Activated CD4-positive, alpha-beta T cell treated with anti-CD3 and anti-CD28 coated beads, Interleukin-2, amount 10 ng/mL, durations not matched to agents 24 days and 14 days (primary cell): ENCODE measurements around the gene FRMD4A. TPM values are rescaled to one million over a fixed set of nuclear protein-coding genes. Genes with fewer than 3 reads are reported as not detected.
"Not testable (repeated sequence)": the region's sequence is repeated elsewhere in the genome, so short reads cannot be mapped to it uniquely, and the experiment has no call there.

ENCODE experiments used
- DNase-seq: peaks from one replicate; pipeline ENCODE4 v3.0.0; 2022
- H3K27ac Mint-ChIP-seq: one replicate; pipeline ENCODE4 v1.8.0; 2022; ENCODE audit warnings: mild to moderate bottlenecking, mixed read lengths
- H3K27me3 Mint-ChIP-seq: one replicate; pipeline ENCODE4 v1.8.0; 2022; ENCODE audit warnings: mixed read lengths
- H3K36me3 Mint-ChIP-seq: one replicate; pipeline ENCODE4 v1.8.0; 2022; ENCODE audit warnings: low read depth, mild to moderate bottlenecking, mixed read lengths
- H3K4me1 Mint-ChIP-seq: one replicate; pipeline ENCODE4 v1.8.0; 2021; ENCODE audit warnings: mixed read lengths
- H3K4me3 Mint-ChIP-seq: one replicate; pipeline ENCODE4 v1.8.0; 2022; ENCODE audit warnings: mild to moderate bottlenecking, moderate library complexity, mixed read lengths
- H3K9me3 Mint-ChIP-seq: one replicate; pipeline ENCODE4 v1.8.0; 2021; ENCODE audit warnings: mixed read lengths
- intact Hi-C: fragments of 100-400 bp; cut with micrococcal nuclease; formaldehyde crosslinking; loops from one replicate; pipeline ENCODE4 v1.15.1; 2023
- total RNA-seq: library from RNA; stranded (reverse); gene quantifications from 2 replicates; pipeline ENCODE4 v1.2.3, GENCODE V29; 2022

The FRMD4A gene
- total RNA-seq, 1 donor from 2014 or later, result 0.98 TPM

DNA sequence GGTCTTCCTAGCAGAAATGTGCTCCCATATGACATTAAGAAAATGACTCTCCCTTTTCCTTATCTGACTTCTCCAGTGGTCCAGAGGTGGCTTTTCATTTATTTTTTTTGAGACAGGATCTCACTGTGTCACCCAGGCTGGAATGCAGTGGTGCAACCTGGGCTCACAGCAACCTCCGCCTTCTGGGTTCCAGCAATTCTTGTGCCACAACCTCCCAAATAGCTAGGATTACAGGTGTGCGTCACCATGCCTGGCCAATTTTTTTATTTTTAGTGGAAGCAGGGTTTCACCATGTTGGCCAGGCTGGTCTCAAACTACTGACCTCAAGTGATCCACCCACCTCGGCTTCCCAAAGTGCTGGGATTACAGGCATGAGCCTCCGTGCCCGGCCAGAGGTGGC, 563.6 kb downstream of the FRMD4A start:
- H3K36me3 Mint-ChIP-seq, DNase-seq, H3K27ac Mint-ChIP-seq, H3K27me3 Mint-ChIP-seq, intact Hi-C loops, H3K9me3 Mint-ChIP-seq, H3K4me3 Mint-ChIP-seq, H3K4me1 Mint-ChIP-seq: not testable (repeated sequence)

DNA sequence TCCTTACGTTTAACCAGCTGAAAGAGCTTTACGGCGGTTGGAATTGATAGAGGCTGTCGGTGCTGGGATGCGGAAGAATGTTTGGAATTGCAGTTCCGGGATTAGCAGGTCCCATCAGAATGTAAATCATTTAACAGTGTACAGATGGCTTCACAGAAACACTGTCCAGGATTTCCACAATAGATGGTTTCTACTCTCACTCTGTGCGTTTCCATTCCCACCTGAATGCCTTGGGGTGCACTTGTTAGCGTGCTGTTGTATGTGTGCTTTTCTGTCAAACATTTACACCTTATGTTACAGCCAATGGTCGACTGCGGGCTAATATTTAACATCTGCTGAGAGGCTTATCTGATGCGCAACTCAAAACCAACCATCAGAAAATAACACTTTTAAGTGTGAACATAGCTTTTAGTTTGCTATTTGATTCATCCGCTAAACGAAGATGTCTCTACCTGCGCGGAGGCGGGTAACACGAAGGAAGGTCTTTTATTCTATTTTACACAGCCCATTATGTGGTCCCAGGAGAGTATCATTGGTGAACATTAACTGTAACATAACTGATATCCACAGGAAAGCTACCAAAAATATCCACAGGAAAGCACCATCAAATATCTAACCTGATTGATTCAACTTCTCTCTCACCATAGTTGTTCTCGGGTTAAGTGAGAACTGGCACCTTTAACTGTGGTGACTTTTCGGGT, 564.9 kb downstream of the FRMD4A start:
- H3K4me3 Mint-ChIP-seq, result no peak overlapping the region
- DNase-seq, result no peak
- H3K27me3 Mint-ChIP-seq, result no peaks in the 10 kb centered on the region
- H3K27ac Mint-ChIP-seq, result no peak overlapping the region
- intact Hi-C loops, result no loop called here
- H3K36me3 Mint-ChIP-seq, result no peaks in the 10 kb centered on the region
- H3K4me1 Mint-ChIP-seq, result no peaks in the 10 kb centered on the region
- H3K9me3 Mint-ChIP-seq, result no peaks in the 10 kb centered on the region

DNA sequence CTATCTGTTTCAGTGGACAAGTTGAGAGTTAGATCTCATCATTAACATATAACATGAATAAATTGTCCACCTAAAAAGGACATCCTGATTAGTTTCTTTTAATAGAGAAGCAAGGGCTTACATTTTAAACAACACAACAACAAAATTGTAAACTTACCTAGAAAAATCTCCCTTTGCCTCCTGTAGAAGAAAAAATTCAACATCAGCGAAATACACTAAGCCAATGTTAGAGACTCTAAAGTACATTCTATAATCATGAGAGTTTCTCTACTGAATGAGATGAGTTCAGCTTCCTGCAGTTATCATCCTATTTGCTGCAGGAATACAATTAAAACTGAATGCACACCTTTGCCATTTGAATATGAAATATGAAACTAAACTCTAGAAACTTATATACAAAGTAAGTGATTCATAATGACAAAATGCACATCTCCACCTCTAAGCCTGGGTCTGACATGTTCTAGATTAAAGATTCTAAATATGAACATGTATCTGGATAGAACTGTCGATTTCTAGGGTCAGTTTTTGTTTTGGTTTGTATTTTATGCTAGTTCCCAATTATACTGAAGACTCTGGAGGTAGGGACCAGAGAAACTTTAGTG, 569.1 kb downstream of the FRMD4A start:
- Mint-ChIP-seq H3K27me3 (peaks cover 3% of the 10 kb centered on the region), H3K9me3 (no peaks in the 10 kb centered on the region), H3K4me3 (no peak overlapping the region), H3K36me3 (no peaks in the 10 kb centered on the region), H3K4me1 (peaks cover 2% of the 10 kb centered on the region), H3K27ac (no peak overlapping the region)
- DNase-seq, result no peak
- intact Hi-C loops, result no loop called here

DNA sequence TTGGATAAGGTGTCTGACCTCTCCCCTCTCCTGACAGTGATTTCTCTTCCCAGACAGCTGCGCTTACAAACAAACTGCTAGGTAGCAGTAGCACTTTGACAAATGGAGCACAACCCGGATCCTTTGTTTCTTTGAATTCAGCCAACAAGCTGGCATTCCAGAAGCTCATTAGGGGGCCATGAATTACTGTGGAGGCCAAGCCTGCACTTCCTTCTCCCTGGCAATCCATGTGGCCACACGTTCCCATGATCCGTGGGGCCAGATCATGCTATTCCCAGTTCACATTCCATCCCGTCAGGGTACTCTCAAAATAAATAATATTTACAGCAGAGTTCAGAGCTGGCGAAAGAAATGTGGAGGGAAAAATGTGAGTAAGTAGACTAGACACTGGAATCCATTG, 571.6 kb downstream of the FRMD4A start:
- H3K4me3 Mint-ChIP-seq, result no peak overlapping the region
- intact Hi-C loops, result no loop called here

DNA sequence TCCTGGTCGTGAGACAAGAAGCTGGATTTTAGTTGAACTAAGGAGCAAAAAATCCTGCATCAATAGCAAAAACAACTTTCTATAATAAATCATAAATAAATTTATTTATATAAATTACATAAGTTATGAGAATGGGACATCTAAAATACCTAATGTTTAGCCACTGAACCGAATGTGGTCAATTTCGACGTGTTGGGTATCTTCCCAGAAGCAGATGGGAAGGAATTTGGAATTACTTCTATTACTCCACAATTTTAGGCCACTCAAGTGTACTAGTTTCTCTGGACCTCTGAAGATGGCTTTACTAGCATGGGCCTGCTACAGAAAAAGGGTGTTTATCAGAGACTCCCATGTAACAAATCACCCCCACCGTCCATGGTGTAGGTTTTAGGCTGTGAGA, 572.0 kb downstream of the FRMD4A start:
- no peak overlapping the region for H3K4me3 Mint-ChIP-seq
- intact Hi-C loops, result no loop called here

More for the DNA sequence above, 571.6 kb downstream of the FRMD4A start:
- H3K27me3 Mint-ChIP-seq, result peaks cover 10% of the 10 kb centered on the region
- no peaks in the 10 kb centered on the region for H3K36me3 Mint-ChIP-seq
- no peak for DNase-seq
- no peak overlapping the region for H3K27ac Mint-ChIP-seq
- peaks cover 2% of the 10 kb centered on the region for H3K4me1 Mint-ChIP-seq
- no peaks in the 10 kb centered on the region for H3K9me3 Mint-ChIP-seq

DNA sequence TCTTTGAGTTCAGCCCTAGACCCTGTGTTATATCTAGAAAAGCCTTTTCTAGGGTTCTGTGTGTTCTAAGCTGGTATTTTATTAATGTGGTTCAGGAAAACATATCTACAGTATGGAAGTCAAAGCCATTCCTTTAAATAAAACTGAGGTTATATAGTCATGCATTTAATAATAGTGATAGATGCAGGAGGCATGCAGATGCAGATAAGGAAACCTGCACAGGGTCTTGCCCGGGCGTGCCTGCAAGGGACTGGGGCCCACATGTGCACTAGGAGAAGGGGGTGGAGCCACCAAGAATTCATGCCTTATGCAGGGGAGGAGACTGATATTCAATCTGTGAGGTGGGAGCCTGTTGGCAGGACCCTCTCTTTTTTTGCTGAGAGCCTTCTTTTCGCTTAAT, 572.4 kb downstream of the FRMD4A start:
- H3K4me3 Mint-ChIP-seq, result no peak overlapping the region
- peaks cover 2% of the 10 kb centered on the region for H3K4me1 Mint-ChIP-seq
- no peaks in the 10 kb centered on the region for H3K36me3 Mint-ChIP-seq
- H3K27me3 Mint-ChIP-seq, result peaks cover 11% of the 10 kb centered on the region
- H3K27ac Mint-ChIP-seq, result no peak overlapping the region
- intact Hi-C loops, result no loop called here
- DNase-seq, result no peak
- no peaks in the 10 kb centered on the region for H3K9me3 Mint-ChIP-seq

More for the DNA sequence above, 572.0 kb downstream of the FRMD4A start:
- Mint-ChIP-seq H3K27me3 (peaks cover 11% of the 10 kb centered on the region), H3K9me3 (no peaks in the 10 kb centered on the region), H3K36me3 (no peaks in the 10 kb centered on the region), H3K27ac (no peak overlapping the region), H3K4me1 (peaks cover 2% of the 10 kb centered on the region)
- no peak for DNase-seq

DNA sequence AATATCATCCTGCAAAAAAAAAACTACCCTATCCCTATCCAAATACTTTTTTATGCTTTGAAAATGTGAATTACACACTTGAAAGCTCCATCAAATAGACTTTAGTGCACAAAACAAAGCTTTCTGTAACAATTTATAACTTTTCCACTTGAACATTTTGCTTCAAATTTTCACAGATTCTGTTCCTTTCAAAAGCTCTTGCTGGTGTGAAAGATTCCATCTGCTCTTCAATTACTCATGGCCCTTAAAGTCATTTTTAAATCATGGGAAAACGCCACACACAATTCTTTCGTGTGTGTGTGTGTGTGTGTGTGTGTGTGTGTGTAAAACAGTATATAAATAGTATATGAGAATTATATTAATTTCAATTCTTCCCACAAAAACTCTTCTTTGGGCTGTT, 576.4 kb downstream of the FRMD4A start:
- Mint-ChIP-seq H3K4me1 (peaks cover 2% of the 10 kb centered on the region), H3K4me3 (no peak overlapping the region), H3K27ac (no peak overlapping the region), H3K27me3 (peaks cover 32% of the 10 kb centered on the region), H3K36me3 (no peaks in the 10 kb centered on the region), H3K9me3 (no peaks in the 10 kb centered on the region)
- DNase-seq, result no peak
- intact Hi-C loops, result no loop called here

DNA sequence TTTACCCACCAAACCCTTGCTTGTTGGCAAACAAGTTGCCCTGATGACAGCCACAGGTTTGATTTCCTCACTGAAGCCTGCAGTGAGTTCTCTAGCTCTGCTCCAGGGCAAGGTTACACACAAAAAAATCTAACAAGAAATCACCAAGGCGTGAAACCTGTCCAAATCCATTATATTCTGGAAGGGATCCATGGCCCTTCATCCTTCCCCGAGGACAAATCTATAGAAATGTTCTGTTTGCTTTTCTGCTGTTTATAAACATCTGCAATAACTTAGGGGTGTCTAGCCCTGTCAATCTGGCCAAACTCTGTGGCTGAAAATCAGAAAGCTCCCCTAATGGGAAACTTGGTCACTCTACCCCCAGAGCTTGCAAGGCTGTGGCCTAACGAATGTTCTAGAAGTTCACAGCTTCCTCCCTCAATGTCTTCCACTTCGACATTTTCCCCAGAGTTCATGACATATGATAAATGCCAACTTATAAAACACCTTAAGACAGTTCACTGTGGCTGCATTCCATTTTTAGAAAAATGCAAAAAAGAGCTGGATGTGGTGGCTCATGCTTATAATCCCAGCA, 579.4 kb downstream of the FRMD4A start:
- intact Hi-C loops, result no loop called here
- peaks cover 38% of the 10 kb centered on the region for H3K27me3 Mint-ChIP-seq
- no peak for DNase-seq
- H3K4me3 Mint-ChIP-seq, result no peak overlapping the region
- H3K27ac Mint-ChIP-seq, result no peak overlapping the region
- H3K4me1 Mint-ChIP-seq, result no peaks in the 10 kb centered on the region
- H3K36me3 Mint-ChIP-seq, result no peaks in the 10 kb centered on the region
- no peaks in the 10 kb centered on the region for H3K9me3 Mint-ChIP-seq

DNA sequence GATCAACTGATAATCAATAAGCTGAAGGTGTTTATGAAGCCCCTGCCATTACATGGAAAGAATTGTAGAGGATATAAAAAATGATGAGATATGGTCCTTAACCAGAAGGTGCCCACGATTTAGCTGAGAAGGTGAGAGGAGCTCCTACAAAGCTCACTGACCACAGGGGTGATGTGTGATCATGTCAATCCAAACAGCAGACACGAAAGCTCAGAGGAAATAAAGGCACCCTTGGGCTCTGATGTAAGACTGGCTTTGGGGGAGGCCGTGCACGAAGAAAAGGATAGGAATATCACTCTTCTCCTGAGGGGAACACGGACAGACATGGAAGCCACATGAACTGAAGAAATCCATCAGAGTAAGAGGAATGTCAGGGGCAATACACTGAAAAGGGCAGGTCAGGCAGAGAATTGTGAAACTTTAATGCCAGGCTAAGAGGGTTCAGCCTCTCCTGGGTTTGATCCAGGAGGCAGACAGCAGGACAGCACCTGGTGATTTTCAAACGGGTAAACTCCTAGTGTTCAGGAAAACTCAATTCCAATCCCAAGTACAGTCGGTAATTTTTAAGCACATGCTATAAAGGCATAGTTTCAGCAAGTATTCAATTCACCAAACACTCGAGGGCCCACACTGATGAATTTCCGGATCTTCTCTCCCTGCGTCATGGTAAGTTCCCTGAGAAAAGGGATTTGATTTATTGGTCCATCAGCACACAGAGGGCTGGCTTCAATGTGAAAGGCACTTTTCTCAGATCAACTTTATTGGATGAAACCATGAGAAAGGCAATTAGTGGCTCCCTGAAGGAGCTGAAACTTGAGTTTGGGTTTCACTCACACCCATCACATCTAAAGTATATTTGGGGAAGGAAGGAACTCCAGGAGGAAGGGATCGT, 580.2 kb downstream of the FRMD4A start:
- no peaks in the 10 kb centered on the region for H3K4me1 Mint-ChIP-seq
- no peaks in the 10 kb centered on the region for H3K36me3 Mint-ChIP-seq
- H3K27ac Mint-ChIP-seq, result no peak overlapping the region
- H3K9me3 Mint-ChIP-seq, result no peaks in the 10 kb centered on the region
- intact Hi-C loops, result no loop called here
- peaks cover 43% of the 10 kb centered on the region for H3K27me3 Mint-ChIP-seq
- no peak for DNase-seq
- H3K4me3 Mint-ChIP-seq, result no peak overlapping the region

DNA sequence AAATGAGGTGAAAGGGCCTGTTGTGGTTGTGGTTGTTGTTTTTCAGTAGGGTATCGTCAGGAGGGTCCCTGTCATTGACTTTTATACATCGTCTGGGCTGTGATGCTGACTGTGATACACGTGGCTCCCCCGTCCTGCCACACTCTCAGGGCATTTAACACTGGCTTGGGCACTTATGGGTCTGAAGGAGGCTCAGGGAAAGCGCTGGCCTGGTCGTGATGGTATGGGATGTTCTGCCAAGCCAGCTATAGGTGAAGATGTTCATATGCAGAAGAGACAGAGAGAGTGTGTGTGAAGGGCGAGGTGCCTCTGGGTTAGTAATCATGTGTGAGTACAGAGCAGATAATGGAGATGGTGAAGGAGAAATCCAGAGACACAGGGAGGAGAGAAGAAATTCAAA, 585.5 kb downstream of the FRMD4A start:
- Mint-ChIP-seq H3K36me3 (no peaks in the 10 kb centered on the region), H3K4me3 (no peak overlapping the region), H3K4me1 (peaks cover 4% of the 10 kb centered on the region), H3K9me3 (no peaks in the 10 kb centered on the region), H3K27me3 (peaks cover 31% of the 10 kb centered on the region), H3K27ac (no peak overlapping the region)
- intact Hi-C loops, result no loop called here
- DNase-seq, result no peak

DNA sequence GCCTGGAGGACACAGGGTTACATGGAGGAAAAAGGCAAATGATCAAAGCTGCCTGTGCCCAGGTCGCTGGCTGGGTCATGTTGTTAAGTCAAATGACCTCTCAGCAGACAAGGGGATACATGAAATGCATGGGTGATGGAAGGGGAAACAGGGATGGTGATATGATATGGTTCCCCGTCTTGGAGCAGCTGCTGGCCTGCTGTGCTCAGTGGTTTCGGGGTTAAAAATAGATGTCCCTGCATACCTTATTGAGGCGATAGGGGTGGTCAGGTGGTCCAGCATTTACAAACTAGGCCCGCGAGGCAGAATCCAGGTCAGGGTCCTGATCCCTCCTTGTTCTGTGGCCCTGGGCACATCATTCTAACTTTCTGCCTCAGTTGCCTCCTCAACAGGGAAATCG, 586.8 kb downstream of the FRMD4A start:
- Mint-ChIP-seq H3K27ac (no peak overlapping the region), H3K4me1 (peaks cover 4% of the 10 kb centered on the region), H3K4me3 (no peak overlapping the region), H3K9me3 (no peaks in the 10 kb centered on the region), H3K27me3 (peaks cover 28% of the 10 kb centered on the region), H3K36me3 (no peaks in the 10 kb centered on the region)
- intact Hi-C loops, result no loop called here
- DNase-seq, result no peak

DNA sequence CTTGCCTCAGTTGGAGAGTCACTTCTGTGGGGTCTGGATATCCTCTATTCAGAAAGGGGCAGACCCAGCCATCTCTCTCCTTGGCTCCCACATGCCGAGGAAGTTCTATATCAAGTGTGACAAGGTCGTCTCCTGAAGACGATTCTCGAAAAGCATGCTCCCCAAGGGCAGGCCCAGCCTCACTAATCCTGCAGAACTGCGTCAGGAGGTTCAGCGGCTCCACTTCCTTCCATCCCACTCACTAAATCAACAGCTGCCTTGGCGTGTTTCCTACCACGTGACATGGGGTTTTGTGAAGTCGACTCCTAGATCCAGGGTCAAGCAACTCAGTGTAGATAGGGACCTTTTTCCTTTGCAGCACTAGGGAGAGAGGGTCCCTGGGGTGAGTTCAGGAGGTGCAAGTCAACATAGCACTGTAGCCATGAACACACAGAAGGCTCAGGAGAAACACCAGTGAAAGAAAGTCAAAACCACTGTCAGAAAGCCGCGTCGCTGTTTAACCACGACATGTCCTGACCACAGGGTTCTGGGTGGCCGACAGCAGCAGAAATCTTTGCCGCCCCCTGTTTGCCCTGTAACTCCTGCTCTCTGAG, 587.5 kb downstream of the FRMD4A start:
- peaks cover 4% of the 10 kb centered on the region for H3K4me1 Mint-ChIP-seq
- no peaks in the 10 kb centered on the region for H3K36me3 Mint-ChIP-seq
- no peak for DNase-seq
- no peak overlapping the region for H3K27ac Mint-ChIP-seq
- H3K4me3 Mint-ChIP-seq, result no peak overlapping the region
- peaks cover 26% of the 10 kb centered on the region for H3K27me3 Mint-ChIP-seq
- intact Hi-C loops, result no loop called here
- no peaks in the 10 kb centered on the region for H3K9me3 Mint-ChIP-seq

DNA sequence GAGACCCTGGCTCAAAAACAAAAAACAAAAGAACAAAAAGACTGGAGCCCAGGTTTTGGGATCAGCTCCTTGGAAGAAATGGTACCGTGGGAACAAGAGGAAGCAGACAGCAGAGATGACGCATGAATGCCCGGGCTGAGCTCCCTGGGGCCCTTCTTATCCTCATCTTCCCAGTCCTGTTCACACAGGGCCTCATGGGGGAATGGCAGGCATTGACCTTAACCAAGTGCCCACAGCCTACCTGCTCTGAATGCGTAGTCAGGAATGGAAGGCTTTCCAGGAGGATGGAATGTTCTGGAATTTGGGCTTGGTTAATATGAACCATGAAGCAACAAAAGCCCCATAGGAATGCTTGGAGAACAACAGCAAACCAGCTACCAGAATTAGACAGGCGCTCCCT, 589.3 kb downstream of the FRMD4A start:
- Mint-ChIP-seq H3K4me1 (peaks cover 4% of the 10 kb centered on the region), H3K27me3 (peaks cover 22% of the 10 kb centered on the region), H3K27ac (no peak overlapping the region), H3K9me3 (no peaks in the 10 kb centered on the region), H3K36me3 (no peaks in the 10 kb centered on the region), H3K4me3 (no peak overlapping the region)
- intact Hi-C loops, result no loop called here
- no peak for DNase-seq
